K562 (cell line): ENCODE data around the gene SHFL. TPM values are rescaled to one million over a fixed set of nuclear protein-coding genes. Genes with fewer than 3 reads are reported as not detected.

ENCODE experiments used
- ATAC-seq: fragments of 200-7000 bp; cut with Tn5 transposase; 3 replicates; pipeline ENCODE4 v1.9.1; 2020; ENCODE audit warnings: moderate library complexity
- BruUV-seq: library from RNA; stranded (reverse); fragments of 400-500 nt; replicated peaks from 2 replicates; lab custom pipeline; 2021; lab: Mats Ljungman, UMichigan
- CTCF ChIA-PET: fragments of 300-600 bp; formaldehyde crosslinking; extraction: SDS; loops from one replicate; lab custom pipeline; 2021; ENCODE audit warnings: low intra/inter-chr PET ratio; lab: Yijun Ruan, JAX
- POLR2A ChIA-PET: fragments of 300-600, 350-650 bp; sonication (Branson Sonifier 250); formaldehyde crosslinking; extraction: SDS; loops from one replicate; lab custom pipeline; 2021; ENCODE audit warnings: antibody characterized with exemption, inconsistent platforms; lab: Yijun Ruan, JAX
- DNase-seq, 4 experiments: peaks; one replicate each; pipeline versions ENCODE4 v3.0.0 to v3.0.0-alpha.2; 2011 to 2018; ENCODE audit warnings: low spot score in 3 of 4, mixed read lengths in 3 of 4; ENCODE audit errors: extremely low read depth in 1 of 4
- FAIRE-seq: peaks from 2 replicates; lab custom pipeline; 2011; peaks lifted over from hg19 to GRCh38; lab: Jason Lieb, UNC
- H2AFZ ChIP-seq: 2 replicates; pipeline ENCODE4 v1.6.0; 2011; ENCODE audit warnings: low read depth, low read length, control low read depth, inconsistent platforms
- H3K27ac ChIP-seq: fragments of 200-600 bp; 3 replicates; pipeline ENCODE4 v1.8.0; 2011; ENCODE audit warnings: low read depth, mild to moderate bottlenecking, control low read depth, inconsistent platforms, low read length, moderate library complexity, mixed read lengths; ENCODE audit errors: extremely low read depth
- H3K27me3 ChIP-seq, 2 experiments: fragments of 300-600 bp in 1 of 2; 2 replicates in 1 of 2; 3 replicates in 1 of 2; pipeline versions ENCODE4 v1.6.0 to v1.8.0; 2011; ENCODE audit warnings: inconsistent platforms in 2 of 2, low read length in 2 of 2, mild to moderate bottlenecking in 1 of 2, mixed read lengths in 1 of 2, moderate library complexity in 1 of 2; ENCODE audit not compliant: control insufficient read depth in 2 of 2, insufficient read depth in 2 of 2
- H3K36me3 ChIP-seq: fragments of 300-600 bp; 3 replicates; pipeline ENCODE4 v1.8.0; 2011; ENCODE audit warnings: mild to moderate bottlenecking, low read length, inconsistent platforms; ENCODE audit not compliant: control insufficient read depth, insufficient read depth
- H3K4me1 ChIP-seq, 2 experiments: fragments of 200-600 bp in 1 of 2; replicated peaks in 1 of 2; 2 replicates in 1 of 2; 3 replicates in 1 of 2; pipeline versions ENCODE4 v1.5.1 to v1.8.0; 2011; ENCODE audit warnings: inconsistent platforms in 2 of 2, low read length in 2 of 2, mild to moderate bottlenecking in 1 of 2, mixed read lengths in 1 of 2, moderate library complexity in 1 of 2; ENCODE audit not compliant: control insufficient read depth in 2 of 2, insufficient read depth in 2 of 2
- H3K4me2 ChIP-seq: 2 replicates; pipeline ENCODE4 v1.6.1; 2011; ENCODE audit warnings: low read length, control low read depth, inconsistent platforms, mixed read lengths; ENCODE audit not compliant: insufficient read depth
- H3K4me3 ChIP-seq: fragments of 200-600 bp; sonication (generic), shearing (Covaris generic); 2 replicates; pipeline ENCODE4 v1.5.1; 2016; ENCODE audit warnings: control low read depth, inconsistent platforms
- H3K79me2 ChIP-seq: fragments of 200-600 bp; 3 replicates; pipeline ENCODE4 v1.8.0; 2011; ENCODE audit warnings: low read length, inconsistent platforms; ENCODE audit not compliant: control insufficient read depth, insufficient read depth
- H3K9ac ChIP-seq, 2 experiments: 2 replicates each; pipeline versions ENCODE4 v1.6.0 to v1.6.1; 2011; ENCODE audit warnings: low read depth in 2 of 2, low read length in 2 of 2, control low read depth in 1 of 2, inconsistent platforms in 1 of 2, mild to moderate bottlenecking in 1 of 2, mixed read lengths in 1 of 2; ENCODE audit not compliant: insufficient read depth in 1 of 2
- H3K9me1 ChIP-seq: one replicate; pipeline ENCODE4 v1.6.0; 2011; ENCODE audit warnings: inconsistent platforms, mild to moderate bottlenecking, low read length, moderate library complexity; ENCODE audit not compliant: control insufficient read depth, insufficient read depth
- H3K9me3 ChIP-seq: replicated peaks from 2 replicates; pipeline ENCODE4 v1.5.1; 2011; ENCODE audit warnings: low read depth, low read length, inconsistent platforms; ENCODE audit not compliant: control insufficient read depth, insufficient read depth
- H4K20me1 ChIP-seq: replicated peaks from 2 replicates; pipeline ENCODE4 v1.6.1; 2011; ENCODE audit warnings: low read length, inconsistent platforms, mixed read lengths; ENCODE audit not compliant: control insufficient read depth, insufficient read depth
- MAZ ChIP-seq, 2 experiments: fragments of 450-650 bp in 1 of 2; sonication (generic) in 1 of 2; formaldehyde crosslinking; IDR thresholded peaks in 1 of 2; conservative IDR thresholded peaks in 1 of 2; 2 replicates each; pipeline versions ENCODE4 v1.4.0 to v1.5.0; 2020; ENCODE audit warnings: mild to moderate bottlenecking in 1 of 2, missing genetic modification reagents in 1 of 2
- MEIS2 ChIP-seq: fragments of 450-650 bp; IDR thresholded peaks from 2 replicates; pipeline ENCODE4 v1.6.1; 2014; ENCODE audit warnings: mild to moderate bottlenecking; ENCODE audit not compliant: partially characterized antibody
- ZFP91 ChIP-seq: sonication (generic); formaldehyde crosslinking; IDR thresholded peaks from 2 replicates; pipeline ENCODE4 v1.8.0; 2022; ENCODE audit warnings: mild to moderate bottlenecking, missing genetic modification reagents
- ZNF609 ChIP-seq: sonication (generic); formaldehyde crosslinking; IDR thresholded peaks from 2 replicates; pipeline ENCODE4 v1.8.1; 2023; ENCODE audit warnings: missing genetic modification reagents, mild to moderate bottlenecking, borderline replicate concordance
- WGBS: fragments of 100-300 bp; shearing (Covaris generic); methylation state at CpG from one replicate; pipeline ENCODE4 v1.1.6; 2016; ENCODE audit warnings: low coverage, mixed read lengths; ENCODE audit not compliant: insufficient coverage; ENCODE audit errors: missing lambda C conversion rate; 5-methylcytosine and 5-hydroxymethylcytosine counted together
- in situ Hi-C: fragments of 300-500 bp; cut with MboI; formaldehyde crosslinking; loops from 4 replicates; pipeline ENCODE4 v1.15.0; 2018; ENCODE audit warnings: inconsistent platforms, mixed read lengths
- intact Hi-C: fragments of 100-400 bp; cut with micrococcal nuclease; formaldehyde crosslinking; loops from 2 replicates; pipeline ENCODE4 v1.14.2; 2022
- polyA plus RNA-seq, 8 experiments: library from polyadenylated mRNA; depleted of rRNA in 4 of 8; stranded (reverse) in 5 of 8; unstranded in 3 of 8; fragments of >200 nt; fragmentation: Nextera tagmentation in 2 of 8; fragmentation: Illumina TruSeq in 1 of 8; extraction: Ambion mirVana in 2 of 8; extraction: Trizol in 1 of 8; gene quantifications; 2 replicates each; pipeline versions ENCODE4 v1.2.1 to v1.2.3, GENCODE V29; 2011 to 2014; ENCODE audit warnings: inconsistent platforms in 1 of 8, missing spikeins in 1 of 8
- total RNA-seq, 7 experiments: library from RNA; depleted of rRNA in 6 of 7; stranded (reverse); fragments of >200 nt in 6 of 7; fragmentation: Illumina TruSeq in 2 of 7; extraction: Trizol in 2 of 7; gene quantifications; 2 replicates each; pipeline versions ENCODE4 v1.2.1 to v1.2.3, GENCODE V29; 2011 to 2021; ENCODE audit warnings: low replicate concordance in 1 of 7

Gene SHFL
- total and polyA plus RNA-seq, 9 of the 15 experiments (the other 6 are each of a cell fraction or from before 2014, with no cell fraction given) = 1.5 to 25.7 (median 13.0) TPM

DNA sequence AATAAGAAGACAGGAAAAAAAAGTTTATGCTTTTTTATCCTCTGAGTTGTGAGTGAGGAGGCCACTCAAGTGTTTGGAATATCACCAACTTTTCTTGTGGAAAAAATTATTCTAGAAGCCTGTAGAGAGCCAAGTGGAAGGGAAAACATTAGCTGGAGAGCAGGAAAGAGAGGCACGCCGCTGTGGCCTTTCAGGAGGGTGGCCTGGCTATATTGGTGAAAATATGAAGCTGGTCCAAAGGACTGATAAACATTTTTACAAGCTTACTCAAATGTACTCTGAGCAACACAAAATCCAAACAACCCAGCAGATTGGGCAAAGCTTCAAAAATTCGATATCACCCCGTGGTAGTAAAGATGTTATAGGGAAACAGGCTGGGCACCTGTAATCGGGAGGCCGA is 35.9 kb downstream of the SHFL start (continued):
- TF ChIP-seq ZNF609 (CRISPR knock-in tag) (no peak), ZFP91 (CRISPR knock-in tag) (no peak)
- TF ChIP-seq, all 486 proteins: peak for 0

- H2AFZ ChIP-seq = no peak overlapping the region
- CTCF ChIA-PET = no interaction called here
- FAIRE-seq = peak; percentile 11
Measured at GRCh38 chr19:10124429-10124828, 38.3 kb downstream of the SHFL start.

More at GRCh38 chr19:10124429-10124828, 38.3 kb downstream of the SHFL start:
- H3K79me2 ChIP-seq = peaks cover 3% of the 10 kb centered on the region
- no peak overlapping the region for H3K27ac ChIP-seq
- H3K36me3 ChIP-seq = peaks cover 4% of the 10 kb centered on the region; the same call in 1 of the 3 replicates
- 67% methylated on average over 7 of the region's 7 CpGs for WGBS
- no peaks in the 10 kb centered on the region for H3K9me1 ChIP-seq
- POLR2A ChIA-PET = interaction anchor here (0.9 to 1.3 kb wide), 3 partner anchors 12 to 181 kb away, joined by 3 to 4 read pairs (median 4); no protein-coding TSS in a partner anchor
- no peaks in the 10 kb centered on the region for H3K27me3 ChIP-seq
- no peaks in the 10 kb centered on the region for H4K20me1 ChIP-seq
- no peak overlapping the region for H3K4me2 ChIP-seq
- H3K9ac ChIP-seq = no peak overlapping the region
- no peak for ATAC-seq
- in situ Hi-C loops = no loop called here
- H3K4me1 ChIP-seq = peaks cover 0 to 9% of the 10 kb centered on the region in 2 experiments; a peak in 2 of 5 replicates
- H3K4me3 ChIP-seq = no peak overlapping the region
- no peaks in the 10 kb centered on the region for H3K9me3 ChIP-seq
- TF ChIP-seq MAZ (CRISPR knock-in tag; conservative IDR thresholded peaks at IDR 0.05 in 1 of 2, IDR thresholded peaks at IDR 0.05 in 1 of 2) = 0 out of 4 replicates have a peak, but pooled peaks of 1 of the 2 experiments have one; percentile 34
- TF ChIP-seq MEIS2 = no peak
- no peak for DNase-seq
- intact Hi-C loops = no loop called here
- BruUV-seq = no TSS peak
